HepG2 (cell line): ENCODE measurements around the gene EYA2. TPM values are rescaled to one million over a fixed set of nuclear protein-coding genes. Genes with fewer than 3 reads are reported as not detected.

Source experiments
- ATAC-seq: fragments of 200-7000 bp; cut with Tn5 transposase; 3 replicates; pipeline ENCODE4 v1.9.1; 2020; ENCODE audit warnings: mild to moderate bottlenecking, moderate library complexity
- BruUV-seq: library from RNA; stranded (reverse); fragments of 400-500 nt; replicated peaks from 2 replicates; lab custom pipeline; 2021; lab: Mats Ljungman, UMichigan
- CTCF ChIA-PET: fragments of 300-600 bp; formaldehyde crosslinking; extraction: SDS; loops from one replicate; lab custom pipeline; 2021; ENCODE audit warnings: low total read pairs, inconsistent platforms, low intra/inter-chr PET ratio; lab: Yijun Ruan, JAX
- POLR2A ChIA-PET: fragments of 350-600 bp; sonication (Branson Sonifier 250); formaldehyde crosslinking; loops from one replicate; lab custom pipeline; 2020; ENCODE audit warnings: antibody characterized with exemption, inconsistent platforms; lab: Yijun Ruan, JAX
- DNase-seq: peaks from one replicate; pipeline ENCODE4 v3.0.0-alpha.2; 2015; ENCODE audit warnings: low spot score
- FAIRE-seq: peaks from 3 replicates; lab custom pipeline; 2011; peaks lifted over from hg19 to GRCh38; lab: Jason Lieb, UNC
- H2AFZ ChIP-seq: one replicate; pipeline ENCODE4 v1.6.1; 2011; ENCODE audit warnings: low read length, inconsistent platforms
- H3K27ac ChIP-seq: fragments of 300-600 bp; 3 replicates; pipeline ENCODE4 v1.8.0; 2011; ENCODE audit warnings: mixed run types, mild to moderate bottlenecking, mixed read lengths, low read length, inconsistent platforms; ENCODE audit not compliant: insufficient read depth; ENCODE audit errors: extremely low read length
- H3K27me3 ChIP-seq, 2 experiments: fragments of 200-600 bp in 1 of 2; 2 replicates in 1 of 2; 3 replicates in 1 of 2; pipeline versions ENCODE4 v1.6.0 to v1.8.0; 2011; ENCODE audit warnings: low read length in 2 of 2, mild to moderate bottlenecking in 2 of 2, moderate library complexity in 2 of 2, inconsistent platforms in 1 of 2; ENCODE audit not compliant: insufficient read depth in 2 of 2, control insufficient read depth in 1 of 2
- H3K36me3 ChIP-seq, 2 experiments: fragments of 200-600 bp in 1 of 2; replicated peaks in 1 of 2; 2 replicates in 1 of 2; 3 replicates in 1 of 2; pipeline versions ENCODE4 v1.5.1 to v1.8.0; 2011; ENCODE audit warnings: low read length in 2 of 2, inconsistent platforms in 1 of 2; ENCODE audit not compliant: insufficient read depth in 2 of 2, control insufficient read depth in 1 of 2
- H3K4me1 ChIP-seq: 2 replicates; pipeline ENCODE4 v1.5.1; 2012; ENCODE audit warnings: low read length, inconsistent platforms; ENCODE audit not compliant: insufficient read depth
- H3K4me2 ChIP-seq: 2 replicates; pipeline ENCODE4 v1.6.0; 2011; ENCODE audit warnings: low read depth, low read length, inconsistent platforms
- H3K4me3 ChIP-seq, 3 experiments: fragments of 200-600 bp in 1 of 3; sonication (generic), shearing (Covaris generic) in 1 of 3; replicated peaks in 1 of 3; 2 replicates each; pipeline ENCODE4 v1.5.1; 2011 to 2016; ENCODE audit warnings: low read length in 3 of 3, inconsistent platforms in 2 of 3, low read depth in 2 of 3, mild to moderate bottlenecking in 2 of 3, control low read depth in 1 of 3, mixed read lengths in 1 of 3; ENCODE audit not compliant: insufficient read depth in 1 of 3
- H3K79me2 ChIP-seq: one replicate; pipeline ENCODE4 v1.6.1; 2011; ENCODE audit warnings: low read length, inconsistent platforms; ENCODE audit not compliant: insufficient read depth
- H3K9ac ChIP-seq: 2 replicates; pipeline ENCODE4 v1.6.0; 2011; ENCODE audit warnings: mild to moderate bottlenecking, low read depth, low read length, inconsistent platforms; ENCODE audit not compliant: insufficient read depth
- H3K9me3 ChIP-seq: 2 replicates; pipeline ENCODE4 v1.5.1; 2012; ENCODE audit warnings: mild to moderate bottlenecking, low read length
- H4K20me1 ChIP-seq: 2 replicates; pipeline ENCODE4 v1.6.0; 2011; ENCODE audit warnings: inconsistent platforms, mild to moderate bottlenecking, low read length, moderate library complexity; ENCODE audit not compliant: insufficient read depth
- MTF2 ChIP-seq: sonication (generic); formaldehyde crosslinking; IDR thresholded peaks from 2 replicates; pipeline ENCODE4 v1.5.0; 2020; ENCODE audit warnings: missing genetic modification reagents, borderline replicate concordance
- RORA ChIP-seq: sonication (generic); formaldehyde crosslinking; IDR thresholded peaks from 2 replicates; pipeline ENCODE4 v1.5.0; 2020; ENCODE audit warnings: mild to moderate bottlenecking, missing genetic modification reagents, moderate library complexity
- ZNF451 ChIP-seq: sonication (generic); formaldehyde crosslinking; IDR thresholded peaks from 2 replicates; pipeline ENCODE4 v1.5.0; 2020; ENCODE audit warnings: mild to moderate bottlenecking, missing genetic modification reagents
- ZSCAN9 ChIP-seq: IDR thresholded peaks from 2 replicates; pipeline ENCODE4 v1.6.1; 2016; ENCODE audit warnings: borderline replicate concordance
- WGBS: methylation state at CpG from one replicate; pipeline ENCODE4 v1.1.6; 2017; ENCODE audit warnings: low lambda C conversion rate; 5-methylcytosine and 5-hydroxymethylcytosine counted together
- in situ Hi-C: cut with HindIII; loops from 2 replicates; pipeline ENCODE4 v1.10.0; 2017; ENCODE audit warnings: low pct_unique_long_range_greater_than_20kb; ENCODE audit not compliant: extremely low pct_ligation_motif_present
- intact Hi-C: fragments of 100-400 bp; cut with micrococcal nuclease; formaldehyde crosslinking; loops from one replicate; pipeline ENCODE4 v1.10.0; 2022; ENCODE audit not compliant: unreplicated experiment
- polyA plus RNA-seq, 8 experiments: library from polyadenylated mRNA; depleted of rRNA in 3 of 8; stranded (reverse) in 7 of 8; unstranded in 1 of 8; fragments of >200 nt; fragmentation: Illumina TruSeq in 4 of 8; extraction: Trizol in 4 of 8; gene quantifications; 2 replicates each; pipeline versions ENCODE4 v1.2.1 to v1.2.3, GENCODE V29; 2011 to 2016; ENCODE audit warnings: low read depth in 4 of 8, missing spikeins in 1 of 8, mixed read lengths in 1 of 8; ENCODE audit not compliant: insufficient read depth in 1 of 8
- total RNA-seq, 5 experiments: library from RNA; depleted of rRNA; stranded (reverse); fragments of >200 nt; fragmentation: Illumina TruSeq; extraction: Trizol; gene quantifications; 2 replicates each; pipeline ENCODE4 v1.2.3, GENCODE V29; 2016; ENCODE audit warnings: low read depth in 1 of 5
- TF ChIP-seq, protein P1 (sequence below): sonication (generic); formaldehyde crosslinking; IDR thresholded peaks from 2 replicates; pipeline ENCODE4 v1.8.1; 2023; ENCODE audit warnings: missing genetic modification reagents, inconsistent platforms, borderline replicate concordance
- TF ChIP-seq, protein P2 (sequence below): IDR thresholded peaks from 2 replicates; pipeline ENCODE4 v1.6.1; 2016; ENCODE audit warnings: missing compliant biosample characterization, missing genetic modification reagents, borderline replicate concordance

The EYA2 gene
- total and polyA plus RNA-seq, 2 of the 13 experiments (the other 11 are each of a cell fraction or from before 2014, with no cell fraction given): not detected

DNA sequence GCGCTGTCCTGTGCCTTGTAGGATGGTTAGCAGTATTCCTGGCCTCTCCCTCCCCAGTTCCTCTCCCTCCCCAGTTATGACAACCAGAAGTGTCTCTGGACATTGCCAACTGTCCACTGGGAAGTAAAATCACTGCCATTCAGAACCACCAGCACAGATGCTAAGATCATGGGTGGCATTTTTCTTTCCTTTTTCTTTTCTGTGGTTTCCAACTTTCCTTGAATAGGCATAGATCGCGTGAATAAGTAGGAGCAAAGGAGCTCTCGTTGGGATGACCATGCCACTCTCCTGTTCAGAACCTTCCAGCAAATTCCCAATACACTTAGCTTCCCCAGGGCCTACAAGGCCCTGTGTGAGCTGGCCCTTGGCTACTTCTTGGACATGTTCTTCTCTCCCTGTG, 59.0 kb downstream of the EYA2 start:
- Histone ChIP-seq H3K4me3 (no peak overlapping the region), H3K79me2 (no peaks in the 10 kb centered on the region), H4K20me1 (no peaks in the 10 kb centered on the region), H3K9ac (no peak overlapping the region), H3K4me1 (no peaks in the 10 kb centered on the region), H3K9me3 (no peaks in the 10 kb centered on the region), H3K36me3 (no peaks in the 10 kb centered on the region), H2AFZ (no peak overlapping the region), H3K27ac (no peak overlapping the region), H3K27me3 (peaks cover 5 to 41% of the 10 kb centered on the region in 2 experiments; a peak in 3 of 5 replicates), H3K4me2 (no peak overlapping the region)
- 17% methylated on average over 4 of the region's 4 CpGs for WGBS
- no TSS peak for BruUV-seq
- in situ Hi-C loops: no loop called here
- ChIA-PET POLR2A (no interaction called here), CTCF (no interaction called here)
- no peak for TF ChIP-seq MTF2 (CRISPR knock-in tag)
- no peak for TF ChIP-seq ZNF451 (CRISPR knock-in tag)
- TF ChIP-seq, protein P1, sequence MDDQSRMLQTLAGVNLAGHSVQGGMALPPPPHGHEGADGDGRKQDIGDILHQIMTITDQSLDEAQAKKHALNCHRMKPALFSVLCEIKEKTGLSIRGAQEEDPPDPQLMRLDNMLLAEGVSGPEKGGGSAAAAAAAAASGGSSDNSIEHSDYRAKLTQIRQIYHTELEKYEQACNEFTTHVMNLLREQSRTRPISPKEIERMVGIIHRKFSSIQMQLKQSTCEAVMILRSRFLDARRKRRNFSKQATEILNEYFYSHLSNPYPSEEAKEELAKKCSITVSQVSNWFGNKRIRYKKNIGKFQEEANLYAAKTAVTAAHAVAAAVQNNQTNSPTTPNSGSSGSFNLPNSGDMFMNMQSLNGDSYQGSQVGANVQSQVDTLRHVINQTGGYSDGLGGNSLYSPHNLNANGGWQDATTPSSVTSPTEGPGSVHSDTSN (CRISPR knock-in tag): no peak
- TF ChIP-seq ZSCAN9 (CRISPR knock-in tag): no peak
- TF ChIP-seq RORA (CRISPR knock-in tag): no peak
- TF ChIP-seq, protein P2, sequence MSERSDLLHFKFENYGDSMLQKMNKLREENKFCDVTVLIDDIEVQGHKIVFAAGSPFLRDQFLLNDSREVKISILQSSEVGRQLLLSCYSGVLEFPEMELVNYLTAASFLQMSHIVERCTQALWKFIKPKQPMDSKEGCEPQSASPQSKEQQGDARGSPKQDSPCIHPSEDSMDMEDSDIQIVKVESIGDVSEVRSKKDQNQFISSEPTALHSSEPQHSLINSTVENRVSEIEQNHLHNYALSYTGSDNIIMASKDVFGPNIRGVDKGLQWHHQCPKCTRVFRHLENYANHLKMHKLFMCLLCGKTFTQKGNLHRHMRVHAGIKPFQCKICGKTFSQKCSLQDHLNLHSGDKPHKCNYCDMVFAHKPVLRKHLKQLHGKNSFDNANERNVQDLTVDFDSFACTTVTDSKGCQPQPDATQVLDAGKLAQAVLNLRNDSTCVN (CRISPR knock-in tag): no peak
- FAIRE-seq (no peak), DNase-seq (no peak), ATAC-seq (no peak)
- intact Hi-C loops: no loop called here
